Kidney (tissue), 14 donors: ENCODE data around the gene GCNT2. TPM values are rescaled to one million over a fixed set of nuclear protein-coding genes. Genes with fewer than 3 reads are reported as not detected.

Experiments
- DNase-seq, 5 donors: peaks; one replicate each; pipeline ENCODE4 v3.0.0-alpha.2; 2013 to 2020
- FAIRE-seq: peaks from 2 replicates; lab custom pipeline; 2012; peaks lifted over from hg19 to GRCh38; lab: Jason Lieb, UNC
- H3K27ac ChIP-seq, 2 donors: one replicate each; pipeline ENCODE4 v1.7.0; 2013; ENCODE audit warnings: low read depth in 2 of 2, low read length in 2 of 2, inconsistent platforms in 1 of 2
- H3K27me3 ChIP-seq: one replicate; pipeline ENCODE4 v1.7.1; 2013; ENCODE audit warnings: low read length, inconsistent platforms; ENCODE audit not compliant: control insufficient read depth, insufficient read depth
- H3K36me3 ChIP-seq, 3 donors: one replicate each; pipeline versions ENCODE4 v1.7.0 to v1.7.1; 2013; ENCODE audit warnings: low read length in 3 of 3, control low read depth in 1 of 3, inconsistent platforms in 1 of 3; ENCODE audit not compliant: insufficient read depth in 3 of 3, control insufficient read depth in 2 of 3
- H3K4me1 ChIP-seq, 3 donors: one replicate each; pipeline versions ENCODE4 v1.7.0 to v1.7.1; 2013; ENCODE audit warnings: low read length in 3 of 3, inconsistent platforms in 1 of 3, low read depth in 1 of 3; ENCODE audit not compliant: control insufficient read depth in 2 of 3, insufficient read depth in 2 of 3
- H3K4me3 ChIP-seq, 3 donors: one replicate each; pipeline versions ENCODE4 v1.7.0 to v1.8.1; 2013; ENCODE audit warnings: low read length in 3 of 3, control low read depth in 1 of 3, inconsistent platforms in 1 of 3
- H3K9ac ChIP-seq, 3 donors: one replicate each; pipeline versions ENCODE4 v1.7.0 to v1.7.1; 2013; ENCODE audit warnings: low read length in 3 of 3, control low read depth in 1 of 3, inconsistent platforms in 1 of 3
- H3K9me3 ChIP-seq, 3 donors: one replicate each; pipeline versions ENCODE4 v1.7.0 to v1.7.1; 2013; ENCODE audit warnings: low read length in 3 of 3, control low read depth in 1 of 3, inconsistent platforms in 1 of 3; ENCODE audit not compliant: control insufficient read depth in 2 of 3, insufficient read depth in 1 of 3
- CTCF ChIP-seq: IDR thresholded peaks from 3 replicates; pipeline ENCODE4 v1.5.1; 2012; ENCODE audit warnings: mild to moderate bottlenecking, moderate library complexity, borderline replicate concordance; ENCODE audit not compliant: insufficient read depth; ENCODE audit errors: extremely low read depth
- intact Hi-C: fragments of 100-400 bp; cut with DNase I; formaldehyde crosslinking; loops from one replicate; pipeline ENCODE4 v1.11.1; 2022
- polyA plus RNA-seq: library from polyadenylated mRNA; stranded (reverse); fragments of 350-450 nt; fragmentation: Illumina TruSeq; extraction: RNeasy Lipid Tissue Mini Kit (QIAGEN cat#74804); gene quantifications from one replicate; pipeline ENCODE4 v1.2.3, GENCODE V29; 2014; ENCODE audit warnings: low read depth, low replicate concordance; ENCODE audit not compliant: insufficient read depth
- total RNA-seq: library from RNA; stranded (reverse); fragmentation: NEBNext Ultra II Directional; extraction: Animal tissue kit (Norgen Biotek cat#: 25700); gene quantifications from one replicate; pipeline ENCODE4 v1.2.1, GENCODE V29; 2021
- donor health status: control.
- donor health status: control.
- donor health status: control.
- donor health status: control.
- donor health status: control.
- donor health status: DM: yes; HTN: yes; CAD: no.
- donor health status: Normal renal cell carcinoma (clear cell type).

Gene GCNT2
- total and polyA plus RNA-seq, 2 donors from 2014 or later = 10.5 to 12.5 TPM

- no peak for FAIRE-seq
- Histone ChIP-seq H3K27ac (no peak overlapping the region), H3K4me1 (peaks cover 0 to 9% (median 7%) of the 10 kb centered on the region in 3 donors), H3K9me3 (no peaks in the 10 kb centered on the region), H3K36me3 (no peaks in the 10 kb centered on the region), H3K27me3 (no peaks in the 10 kb centered on the region), H3K4me3 (no peak overlapping the region), H3K9ac (no peak overlapping the region)
- no peak for DNase-seq
- intact Hi-C loops = no loop called here
- TF ChIP-seq CTCF = no peak
Measured at GRCh38 chr6:10550764-10551163, 29.6 kb downstream of the GCNT2 start.

- Histone ChIP-seq H3K4me1 (peaks cover 0 to 6% (median 4%) of the 10 kb centered on the region in 3 donors), H3K36me3 (no peaks in the 10 kb centered on the region), H3K4me3 (no peak overlapping the region), H3K9me3 (no peaks in the 10 kb centered on the region), H3K27ac (no peak overlapping the region), H3K27me3 (no peaks in the 10 kb centered on the region), H3K9ac (no peak overlapping the region)
- FAIRE-seq = no peak
- DNase-seq = no peak
- intact Hi-C loops = no loop called here
- no peak for TF ChIP-seq CTCF
Measured at GRCh38 chr6:10552270-10552810, 31.2 kb downstream of the GCNT2 start.

- Histone ChIP-seq H3K27me3 (no peaks in the 10 kb centered on the region), H3K4me3 (no peak overlapping the region), H3K9me3 (no peaks in the 10 kb centered on the region), H3K27ac (no peak overlapping the region), H3K4me1 (peaks cover 0 to 9% (median 4%) of the 10 kb centered on the region in 3 donors), H3K9ac (no peak overlapping the region), H3K36me3 (no peaks in the 10 kb centered on the region)
- FAIRE-seq = no peak
- intact Hi-C loops = no loop called here
- TF ChIP-seq CTCF = no peak
- DNase-seq = no peak
Measured at GRCh38 chr6:10553871-10554270, 32.7 kb downstream of the GCNT2 start.

- no peaks in the 10 kb centered on the region for H3K27me3 ChIP-seq
- no peak overlapping the region for H3K9ac ChIP-seq
- no peak for DNase-seq
- H3K27ac ChIP-seq = no peak overlapping the region
- intact Hi-C loops = no loop called here
- H3K4me1 ChIP-seq = peaks cover 0 to 16% (median 8%) of the 10 kb centered on the region in 3 donors
- no peak for TF ChIP-seq CTCF
- H3K36me3 ChIP-seq = no peaks in the 10 kb centered on the region
- no peak for FAIRE-seq
- no peak overlapping the region for H3K4me3 ChIP-seq
- no peaks in the 10 kb centered on the region for H3K9me3 ChIP-seq
Measured at GRCh38 chr6:10554826-10555225, 33.7 kb downstream of the GCNT2 start.
